Cardiac muscle cell (in vitro differentiated cells and primary cell): ENCODE measurements around the gene OR4E2. TPM values are rescaled to one million over a fixed set of nuclear protein-coding genes. Genes with fewer than 3 reads are reported as not detected.

Experiments used
- DNase-seq, 2 donors: peaks; one replicate each; pipeline versions ENCODE4 v3.0.0 to v3.0.0-alpha.2; 2010 to 2017; ENCODE audit warnings: low read depth in 1 of 2, low spot score in 1 of 2
- H3K27ac ChIP-seq: fragments of 200-600 bp; sonication (generic); 2 replicates; pipeline ENCODE4 v1.5.1; 2016
- H3K27me3 ChIP-seq: fragments of 200-600 bp; sonication (generic); 2 replicates; pipeline ENCODE4 v1.6.0; 2016; ENCODE audit warnings: control low read depth
- H3K36me3 ChIP-seq: fragments of 200-600 bp; sonication (generic); 2 replicates; pipeline ENCODE4 v1.5.1; 2016; ENCODE audit warnings: control low read depth
- H3K4me1 ChIP-seq: fragments of 200-600 bp; sonication (generic); 2 replicates; pipeline ENCODE4 v1.8.1; 2017; ENCODE audit warnings: low read depth, mild to moderate bottlenecking, mixed run types
- H3K4me3 ChIP-seq: fragments of 200-600 bp; sonication (generic); 2 replicates; pipeline ENCODE4 v1.5.1; 2016; ENCODE audit warnings: mild to moderate bottlenecking
- H3K9me3 ChIP-seq: fragments of 200-600 bp; sonication (generic); 2 replicates; pipeline ENCODE4 v1.5.1; 2017; ENCODE audit warnings: low read depth, mild to moderate bottlenecking, control low read depth
- CTCF ChIP-seq: IDR thresholded peaks from 2 replicates; pipeline ENCODE4 v1.5.1; 2012; ENCODE audit warnings: low read depth, mild to moderate bottlenecking, low read length
- polyA plus RNA-seq: library from polyadenylated mRNA; unstranded; fragments of >200 nt; fragmentation: Nextera tagmentation; extraction: Ambion mirVana; gene quantifications from 2 replicates; pipeline ENCODE4 v1.2.1, GENCODE V29; 2016
- total RNA-seq: library from RNA; depleted of rRNA; stranded (reverse); fragments of >200 nt; gene quantifications from 2 replicates; pipeline ENCODE4 v1.2.3, GENCODE V29; 2016

OR4E2 gene
- total and polyA plus RNA-seq, 2 experiments from 2014 or later = not detected

GRCh38 chr14:21631084-21631483 lies 22.6 kb upstream of the OR4E2 start:
- Histone ChIP-seq H3K9me3 (no peaks in the 10 kb centered on the region), H3K36me3 (no peaks in the 10 kb centered on the region), H3K27me3 (no peaks in the 10 kb centered on the region), H3K27ac (no peak overlapping the region), H3K4me1 (no peaks in the 10 kb centered on the region), H3K4me3 (no peak overlapping the region)
- no peak for TF ChIP-seq CTCF
- DNase-seq = no peak

- Histone ChIP-seq H3K4me3 (no peak within 1 kb of the TSS), H3K4me1 (no peaks in the 10 kb centered on the region), H3K27me3 (no peaks in the 10 kb centered on the region), H3K27ac (no peak within 1 kb of the TSS), H3K9me3 (no peaks in the 10 kb centered on the region), H3K36me3 (no peaks in the 10 kb centered on the region)
- no peak for TF ChIP-seq CTCF
- DNase-seq = no peak
Measured at GRCh38 chr14:21634840-21635239, 18.8 kb upstream of the OR4E2 start, which contains the start of gene OR10G2. Gene OR10G2 (minus strand): TSS chr14:21634940. CDS start chr14:21634842, 98 bp downstream.

- no peak overlapping the region for H3K27ac ChIP-seq
- no peak for TF ChIP-seq CTCF
- H3K4me3 ChIP-seq = no peak overlapping the region
- no peaks in the 10 kb centered on the region for H3K4me1 ChIP-seq
- no peaks in the 10 kb centered on the region for H3K27me3 ChIP-seq
- H3K36me3 ChIP-seq = no peaks in the 10 kb centered on the region
- no peaks in the 10 kb centered on the region for H3K9me3 ChIP-seq
- DNase-seq = no peak
Measured at GRCh38 chr14:21642683-21643082, 11.0 kb upstream of the OR4E2 start.

GRCh38 chr14:21643407-21643806 lies 10.2 kb upstream of the OR4E2 start:
- Histone ChIP-seq H3K36me3 (no peaks in the 10 kb centered on the region), H3K4me1 (no peaks in the 10 kb centered on the region), H3K27me3 (no peaks in the 10 kb centered on the region), H3K27ac (no peak overlapping the region), H3K9me3 (no peaks in the 10 kb centered on the region), H3K4me3 (no peak overlapping the region)
- TF ChIP-seq CTCF = no peak
- DNase-seq = no peak

- Histone ChIP-seq H3K36me3 (no peaks in the 10 kb centered on the region), H3K4me1 (no peaks in the 10 kb centered on the region), H3K27ac (no peak overlapping the region), H3K9me3 (no peaks in the 10 kb centered on the region), H3K4me3 (no peak overlapping the region), H3K27me3 (no peaks in the 10 kb centered on the region)
- no peak for TF ChIP-seq CTCF
- peak in 1 of 2 donors; percentile 39 for DNase-seq
Measured at GRCh38 chr14:21647380-21647779, 6.3 kb upstream of the OR4E2 start.
